HAP-1 (cell line): ENCODE data around the gene RPS17.
"Not testable (repeated sequence)": the region's sequence is repeated elsewhere in the genome, so short reads cannot be mapped to it uniquely, and the experiment has no call there.

Source experiments
- DNase-seq, 2 experiments: peaks; one replicate each; pipeline ENCODE4 v3.0.0-alpha.2; 2016 to 2020; ENCODE audit warnings: low spot score in 2 of 2
- H3K27me3 ChIP-seq: fragments of 250-450 bp; sonication (Bioruptor Pico); 2 replicates; pipeline ENCODE4 v1.5.1; 2020; ENCODE audit warnings: low read depth, mild to moderate bottlenecking, moderate library complexity
- H3K36me3 ChIP-seq: fragments of 250-450 bp; sonication (Bioruptor Pico); replicated peaks from 2 replicates; pipeline ENCODE4 v1.5.1; 2020; ENCODE audit warnings: mild to moderate bottlenecking
- H3K4me1 ChIP-seq: fragments of 250-450 bp; sonication (Bioruptor Pico); 2 replicates; pipeline ENCODE4 v1.5.1; 2020; ENCODE audit warnings: mild to moderate bottlenecking
- H3K4me3 ChIP-seq: fragments of 250-450 bp; sonication (Bioruptor Pico); 2 replicates; pipeline ENCODE4 v1.5.1; 2020; ENCODE audit warnings: mild to moderate bottlenecking, moderate library complexity
- H3K9me3 ChIP-seq: fragments of 250-450 bp; sonication (Bioruptor Pico); 2 replicates; pipeline ENCODE4 v1.5.1; 2020; ENCODE audit warnings: mild to moderate bottlenecking, moderate library complexity
- in situ Hi-C: fragments of 300-500 bp; cut with MboI; formaldehyde crosslinking; loops from 3 replicates; pipeline ENCODE4 v1.14.3; 2020; ENCODE audit warnings: low sequenced_read_pairs, inconsistent platforms, mixed read lengths

The RPS17 gene

GRCh38 chr15:82531496-82532382, 8.5 kb downstream of the RPS17 start:
- DNase-seq: peak in 1 of 2 experiments; percentile 29
- H3K9me3 ChIP-seq: no peaks in the 10 kb centered on the region
- in situ Hi-C loops: loop anchor here (10.0 to 25.0 kb wide), 2 partner anchors 144 to 473 kb away; no protein-coding TSS in a partner anchor
- H3K4me3 ChIP-seq: no peak overlapping the region
- peaks cover 5% of the 10 kb centered on the region for H3K4me1 ChIP-seq
- H3K36me3 ChIP-seq: peaks cover 40% of the 10 kb centered on the region
- H3K27me3 ChIP-seq: no peaks in the 10 kb centered on the region

DNA sequence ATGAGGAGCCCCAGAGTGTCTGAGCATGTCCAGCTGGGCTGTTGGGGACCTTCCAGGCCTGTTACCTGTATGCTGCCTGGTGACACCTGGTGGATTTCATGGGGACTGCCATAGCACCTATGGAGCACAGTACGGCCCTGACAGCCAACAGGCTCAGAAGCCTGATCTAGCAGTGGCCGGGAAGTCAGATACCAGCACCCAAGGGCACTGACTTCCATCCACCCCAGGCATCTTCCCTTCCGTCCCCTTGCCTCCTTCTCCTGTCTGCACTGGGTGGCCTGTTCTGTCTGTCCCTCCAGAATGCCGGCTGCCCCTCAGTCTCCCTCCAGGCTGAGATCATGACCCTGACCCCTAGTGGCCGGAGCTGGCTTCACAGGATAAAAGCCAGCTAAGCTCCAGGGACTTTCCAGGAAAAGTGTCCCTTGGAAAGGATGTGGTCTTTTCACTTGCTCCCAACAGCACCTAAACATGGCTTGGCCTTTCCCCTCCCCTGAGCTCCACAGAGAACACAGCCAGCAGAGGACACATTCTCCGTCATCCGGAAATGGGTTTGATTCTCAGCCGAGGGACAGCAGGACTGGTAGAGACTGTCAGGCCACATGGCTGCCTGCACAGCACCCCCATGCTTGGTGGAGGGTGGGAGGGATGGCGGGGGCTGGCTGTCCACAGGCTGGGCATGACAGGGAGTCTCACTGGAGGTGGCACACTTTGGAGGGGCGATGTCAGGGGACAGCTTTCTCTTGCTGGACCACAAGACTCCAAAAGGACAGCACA, 9.5 kb downstream of the RPS17 start:
- peak; percentile 79 to 93 for DNase-seq
- H3K4me1 ChIP-seq: peaks cover 5% of the 10 kb centered on the region
- H3K36me3 ChIP-seq: peaks cover 30% of the 10 kb centered on the region
- no peaks in the 10 kb centered on the region for H3K9me3 ChIP-seq
- in situ Hi-C loops: loop anchor here (10.0 to 25.0 kb wide), 2 partner anchors 143 to 474 kb away; no protein-coding TSS in a partner anchor
- peak overlapping the region; percentile 4; the same call in 1 of the 2 replicates for H3K4me3 ChIP-seq
- no peaks in the 10 kb centered on the region for H3K27me3 ChIP-seq

DNA sequence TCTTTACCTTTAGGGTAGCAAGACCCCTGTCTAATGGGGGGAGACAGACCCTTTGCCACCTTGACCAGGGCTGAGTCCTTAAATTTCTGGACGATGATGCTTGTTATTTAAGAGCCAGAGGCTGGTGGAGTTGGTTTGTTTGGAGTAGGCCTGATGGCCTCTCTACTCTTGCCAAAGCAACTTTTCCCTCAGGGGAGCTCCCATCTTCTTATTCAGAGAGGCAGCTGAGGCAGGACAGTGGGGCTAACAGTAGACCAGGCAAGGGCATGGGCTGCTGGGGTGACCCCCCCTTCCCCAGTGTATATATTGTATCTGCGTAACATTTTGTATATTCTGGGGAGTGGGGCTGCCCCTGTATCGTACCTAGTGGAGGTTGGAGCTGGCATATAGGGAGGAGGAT, 10.3 kb downstream of the RPS17 start:
- Histone ChIP-seq H3K27me3 (no peaks in the 10 kb centered on the region), H3K9me3 (no peaks in the 10 kb centered on the region), H3K36me3 (peaks cover 22% of the 10 kb centered on the region), H3K4me1 (peaks cover 5% of the 10 kb centered on the region), H3K4me3 (no peak overlapping the region)
- in situ Hi-C loops: loop anchor here (10.0 to 25.0 kb wide), 2 partner anchors 143 to 475 kb away; no protein-coding TSS in a partner anchor
- DNase-seq: peak in 1 of 2 experiments; percentile 5

- H3K4me3 ChIP-seq, in situ Hi-C loops, DNase-seq, H3K9me3 ChIP-seq, H3K36me3 ChIP-seq, H3K27me3 ChIP-seq, H3K4me1 ChIP-seq: not testable (repeated sequence)
These were observed 26.7 kb downstream of the RPS17 start for GRCh38 chr15:82513587-82513986.

GRCh38 chr15:82507693-82508092, 32.6 kb downstream of the RPS17 start:
- in situ Hi-C loops: not testable (repeated sequence)

DNA sequence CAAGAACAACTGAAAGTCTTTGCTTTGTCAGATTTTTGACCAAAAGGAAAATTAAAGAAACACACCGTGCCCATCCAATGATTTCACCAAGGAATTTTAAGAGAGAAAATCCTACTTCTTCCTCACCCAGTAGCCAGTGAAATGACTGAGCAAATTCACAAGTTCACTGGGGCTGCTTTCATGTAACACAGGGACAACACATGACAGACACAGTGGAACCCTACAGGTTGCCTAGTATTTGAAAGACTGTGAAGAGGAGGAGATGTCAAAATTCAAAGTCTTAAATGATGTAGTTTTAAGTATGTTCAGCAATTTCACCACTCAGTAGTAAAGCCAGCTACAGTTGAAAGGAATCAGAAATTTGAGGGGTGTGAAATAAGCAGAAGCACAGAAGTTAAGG, 33.2 kb downstream of the RPS17 start:
- in situ Hi-C loops, H3K27me3 ChIP-seq, H3K4me3 ChIP-seq, H3K36me3 ChIP-seq, H3K9me3 ChIP-seq, DNase-seq: not testable (repeated sequence)
- H3K4me1 ChIP-seq: peaks cover 10% of the 10 kb centered on the region

More at GRCh38 chr15:82507693-82508092, 32.6 kb downstream of the RPS17 start:
- not testable (repeated sequence) for H3K36me3 ChIP-seq, H3K9me3 ChIP-seq, H3K27me3 ChIP-seq, H3K4me3 ChIP-seq
- H3K4me1 ChIP-seq: peaks cover 10% of the 10 kb centered on the region
- peak in 1 of 2 experiments; percentile 14 for DNase-seq

GRCh38 chr15:82505842-82506241, 34.4 kb downstream of the RPS17 start:
- DNase-seq, H3K9me3 ChIP-seq, H3K27me3 ChIP-seq, H3K36me3 ChIP-seq, H3K4me3 ChIP-seq, in situ Hi-C loops: not testable (repeated sequence)
- peaks cover 10% of the 10 kb centered on the region for H3K4me1 ChIP-seq

- H3K4me3 ChIP-seq, H3K9me3 ChIP-seq, DNase-seq, in situ Hi-C loops, H3K27me3 ChIP-seq, H3K36me3 ChIP-seq: not testable (repeated sequence)
- peaks cover 10% of the 10 kb centered on the region for H3K4me1 ChIP-seq
These were observed 36.2 kb downstream of the RPS17 start for GRCh38 chr15:82504074-82504473.

- H3K36me3 ChIP-seq, in situ Hi-C loops, H3K9me3 ChIP-seq, H3K4me3 ChIP-seq, H3K27me3 ChIP-seq, DNase-seq: not testable (repeated sequence)
- peaks cover 10% of the 10 kb centered on the region for H3K4me1 ChIP-seq
These were observed 37.4 kb downstream of the RPS17 start for GRCh38 chr15:82502700-82503339.

GRCh38 chr15:82500772-82501171, 39.5 kb downstream of the RPS17 start:
- H3K4me1 ChIP-seq, H3K27me3 ChIP-seq, DNase-seq, H3K36me3 ChIP-seq, H3K4me3 ChIP-seq, H3K9me3 ChIP-seq, in situ Hi-C loops: not testable (repeated sequence)

DNA sequence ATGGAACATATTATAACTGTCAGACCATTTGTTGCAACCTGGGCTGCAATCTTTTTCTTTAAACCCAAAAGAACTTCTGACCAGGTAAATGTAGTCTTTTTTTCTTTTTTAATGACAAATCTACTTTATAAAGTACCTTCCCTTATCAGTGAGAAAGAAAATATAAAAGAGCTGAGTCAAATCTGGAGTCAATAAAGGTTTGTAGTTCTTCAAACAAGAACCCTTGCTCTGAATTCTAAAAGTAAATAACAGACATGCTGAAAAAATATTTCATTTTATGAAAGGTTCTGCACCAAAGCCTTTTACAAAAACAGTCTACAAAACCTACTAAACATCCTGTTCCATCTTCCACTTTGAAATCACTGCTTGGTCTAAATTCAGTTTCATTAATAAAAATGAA, 42.3 kb downstream of the RPS17 start:
- H3K9me3 ChIP-seq, H3K4me3 ChIP-seq, H3K27me3 ChIP-seq, H3K4me1 ChIP-seq, in situ Hi-C loops, DNase-seq, H3K36me3 ChIP-seq: not testable (repeated sequence)

- H3K27me3 ChIP-seq, H3K36me3 ChIP-seq, H3K9me3 ChIP-seq, in situ Hi-C loops, H3K4me3 ChIP-seq, H3K4me1 ChIP-seq: not testable (repeated sequence)
- peak in 1 of 2 experiments; percentile 54 for DNase-seq
These were observed 52.0 kb downstream of the RPS17 start for GRCh38 chr15:82488250-82488649.

GRCh38 chr15:82487045-82487444, 53.2 kb downstream of the RPS17 start:
- H3K4me1 ChIP-seq, DNase-seq, H3K27me3 ChIP-seq, in situ Hi-C loops, H3K9me3 ChIP-seq, H3K36me3 ChIP-seq, H3K4me3 ChIP-seq: not testable (repeated sequence)
